CD4-positive, alpha-beta T cell (primary cell): ENCODE results near the gene DUSP2. TPM values are rescaled to one million over a fixed set of nuclear protein-coding genes. Genes with fewer than 3 reads are reported as not detected.
A peak's percentile ranks its signal among the peaks of the same experiment; 100 is the strongest.

Experiments used
- ATAC-seq: fragments of 200-7000 bp; cut with Tn5 transposase; one replicate; pipeline ENCODE4 v1.10.0; 2022; ENCODE audit warnings: mild to moderate bottlenecking; ENCODE audit not compliant: poor library complexity
- CTCF ChIA-PET: fragments of 350-600 bp; sonication (Branson Sonifier 250); formaldehyde crosslinking; loops from one replicate; lab custom pipeline; 2021; ENCODE audit warnings: antibody characterized with exemption, inconsistent platforms; lab: Charles Lee
- POLR2A ChIA-PET: fragments of 350-600 bp; sonication (Branson Sonifier 250); formaldehyde crosslinking; loops from one replicate; lab custom pipeline; 2021; ENCODE audit warnings: antibody characterized with exemption, inconsistent platforms; lab: Charles Lee
- DNase-seq, 14 experiments: peaks; one replicate each; pipeline ENCODE4 v3.0.0-alpha.2; 2013 to 2020; ENCODE audit warnings: mixed read lengths in 2 of 14
- H3K27ac ChIP-seq, 2 donors: one replicate each; pipeline versions ENCODE4 v1.5.1 to v1.7.0; 2013; ENCODE audit warnings: low read length in 2 of 2, low read depth in 1 of 2, mild to moderate bottlenecking in 1 of 2
- H3K27me3 ChIP-seq, 2 experiments: 1 replicate in 1 of 2; 2 replicates in 1 of 2; pipeline versions ENCODE4 v1.6.1 to v1.7.0; 2013; ENCODE audit warnings: low read length in 2 of 2, control low read depth in 1 of 2, mild to moderate bottlenecking in 1 of 2, moderate library complexity in 1 of 2; ENCODE audit not compliant: insufficient read depth in 2 of 2, control insufficient read depth in 1 of 2
- H3K36me3 ChIP-seq: one replicate; pipeline ENCODE4 v1.6.1; 2013; ENCODE audit warnings: low read length, control low read depth; ENCODE audit not compliant: insufficient read depth
- H3K4me1 ChIP-seq: one replicate; pipeline ENCODE4 v1.6.1; 2013; ENCODE audit warnings: low read length, control low read depth; ENCODE audit not compliant: insufficient read depth
- H3K4me3 ChIP-seq: one replicate; pipeline ENCODE4 v1.5.1; 2013; ENCODE audit warnings: mild to moderate bottlenecking, low read length, moderate library complexity
- H3K9me3 ChIP-seq, 2 experiments: 1 replicate in 1 of 2; 2 replicates in 1 of 2; pipeline versions ENCODE4 v1.6.1 to v1.7.0; 2013; ENCODE audit warnings: low read length in 2 of 2, mild to moderate bottlenecking in 2 of 2, control low read depth in 1 of 2, moderate library complexity in 1 of 2; ENCODE audit not compliant: control insufficient read depth in 1 of 2, insufficient read depth in 1 of 2
- H3K27ac Mint-ChIP-seq: one replicate; pipeline ENCODE4 v1.8.0; 2020; ENCODE audit warnings: mixed read lengths
- H3K27me3 Mint-ChIP-seq: one replicate; pipeline ENCODE4 v1.8.0; 2021; ENCODE audit warnings: mixed read lengths
- H3K36me3 Mint-ChIP-seq: one replicate; pipeline ENCODE4 v1.8.0; 2021; ENCODE audit warnings: low read depth, mixed read lengths
- H3K4me1 Mint-ChIP-seq: one replicate; pipeline ENCODE4 v1.8.0; 2021; ENCODE audit warnings: low read depth, mixed read lengths
- H3K4me3 Mint-ChIP-seq: one replicate; pipeline ENCODE4 v1.8.0; 2020; ENCODE audit warnings: mild to moderate bottlenecking, mixed read lengths
- H3K9me3 Mint-ChIP-seq: one replicate; pipeline ENCODE4 v1.8.0; 2020; ENCODE audit warnings: mixed read lengths
- CTCF ChIP-seq: fragments of 200-600 bp; IDR thresholded peaks from one replicate; pipeline ENCODE4 v1.8.0; 2022; ENCODE audit warnings: antibody characterized with exemption, mild to moderate bottlenecking
- intact Hi-C, 2 experiments: fragments of 100-400 bp; cut with DNase I in 1 of 2; cut with micrococcal nuclease in 1 of 2; formaldehyde crosslinking; loops; one replicate each; pipeline versions ENCODE4 v1.15.1 to v1.9.0; 2023 to 2025; cut with DNase I, micrococcal nuclease
- total RNA-seq, 174 experiments: library from RNA in 2 of 174; stranded (reverse) in 2 of 174; gene quantifications; one replicate each; pipeline ENCODE4 v1.2.3 and lab custom pipeline; 2021 to 2026

Gene DUSP2
- total RNA-seq, 2 experiments from 2014 or later, result 728 to 730 TPM

GRCh38 chr2:96156011-96156820, 11.0 kb upstream of the DUSP2 start:
- no peak for TF ChIP-seq CTCF
- ATAC-seq (no peak), DNase-seq (peak in 4 of 14 experiments; percentile 33 to 73 (median 52))
- H3K9me3 ChIP-seq, result peaks cover 0 to 3% of the 10 kb centered on the region in 2 experiments
- peaks cover 67% of the 10 kb centered on the region for H3K4me1 ChIP-seq
- no peaks in the 10 kb centered on the region for H3K36me3 Mint-ChIP-seq
- no peaks in the 10 kb centered on the region for H3K27me3 Mint-ChIP-seq
- peaks cover 80% of the 10 kb centered on the region for H3K4me1 Mint-ChIP-seq
- H3K9me3 Mint-ChIP-seq, result peaks cover 6% of the 10 kb centered on the region
- no peak overlapping the region for H3K27ac ChIP-seq
- intact Hi-C loops, result no loop called here
- no peaks in the 10 kb centered on the region for H3K36me3 ChIP-seq
- POLR2A ChIA-PET, result interaction anchor here (4.2 kb wide), 1 partner anchor 10 kb away, joined by 66 read pairs; the partner anchor contains the start of gene DUSP2
- H3K27me3 ChIP-seq, result no peaks in the 10 kb centered on the region
- CTCF ChIA-PET, result interaction anchor here (2.7 kb wide), 1 partner anchor 18 kb away, joined by 13 read pairs; no protein-coding TSS in a partner anchor
- H3K4me3 Mint-ChIP-seq, result peak overlapping the region; percentile 52
- no peak overlapping the region for H3K4me3 ChIP-seq
- H3K27ac Mint-ChIP-seq, result peak overlapping the region; percentile 74

GRCh38 chr2:96154506-96155380, 9.5 kb upstream of the DUSP2 start:
- Mint-ChIP-seq H3K27ac (no peak overlapping the region), H3K36me3 (no peaks in the 10 kb centered on the region), H3K4me3 (no peak overlapping the region), H3K9me3 (no peaks in the 10 kb centered on the region), H3K4me1 (peaks cover 80% of the 10 kb centered on the region), H3K27me3 (no peaks in the 10 kb centered on the region)
- Histone ChIP-seq H3K4me3 (no peak overlapping the region), H3K27me3 (no peaks in the 10 kb centered on the region), H3K36me3 (no peaks in the 10 kb centered on the region), H3K27ac (no peak overlapping the region), H3K4me1 (peaks cover 72% of the 10 kb centered on the region), H3K9me3 (no peaks in the 10 kb centered on the region)
- intact Hi-C loops, result no loop called here
- no peak for TF ChIP-seq CTCF
- ChIA-PET POLR2A (no interaction called here), CTCF (no interaction called here)
- DNase-seq (peak in 1 of 14 experiments; percentile 10), ATAC-seq (no peak)

- intact Hi-C loops, result no loop called here
- DNase-seq, result peak in 2 of 14 experiments; percentile 18 to 27
- no peak for ATAC-seq
- ChIA-PET POLR2A (no interaction called here), CTCF (no interaction called here)
- H3K4me3 ChIP-seq, result no peak overlapping the region
- H3K36me3 ChIP-seq, result no peaks in the 10 kb centered on the region
- H3K27ac ChIP-seq, result no peak overlapping the region
- H3K27me3 ChIP-seq, result no peaks in the 10 kb centered on the region
- no peak overlapping the region for H3K4me3 Mint-ChIP-seq
- peaks cover 69% of the 10 kb centered on the region for H3K4me1 ChIP-seq
- H3K27ac Mint-ChIP-seq, result peak overlapping the region; percentile 80
- H3K9me3 ChIP-seq, result no peaks in the 10 kb centered on the region
- H3K36me3 Mint-ChIP-seq, result no peaks in the 10 kb centered on the region
- no peaks in the 10 kb centered on the region for H3K9me3 Mint-ChIP-seq
- peaks cover 80% of the 10 kb centered on the region for H3K4me1 Mint-ChIP-seq
- H3K27me3 Mint-ChIP-seq, result no peaks in the 10 kb centered on the region
- TF ChIP-seq CTCF, result no peak
Observed at GRCh38 chr2:96153991-96154431, 8.8 kb upstream of the DUSP2 start.
